Effector CD8-positive, alpha-beta T cell (primary cell): ENCODE results near the gene AKIRIN2.
"Not testable (repeated sequence)": the region's sequence is repeated elsewhere in the genome, so short reads cannot be mapped to it uniquely, and the experiment has no call there.

Experiments
- DNase-seq: peaks from one replicate; lab custom pipeline; 2025; lab: John Stamatoyannopoulos, UW

Gene AKIRIN2

DNA sequence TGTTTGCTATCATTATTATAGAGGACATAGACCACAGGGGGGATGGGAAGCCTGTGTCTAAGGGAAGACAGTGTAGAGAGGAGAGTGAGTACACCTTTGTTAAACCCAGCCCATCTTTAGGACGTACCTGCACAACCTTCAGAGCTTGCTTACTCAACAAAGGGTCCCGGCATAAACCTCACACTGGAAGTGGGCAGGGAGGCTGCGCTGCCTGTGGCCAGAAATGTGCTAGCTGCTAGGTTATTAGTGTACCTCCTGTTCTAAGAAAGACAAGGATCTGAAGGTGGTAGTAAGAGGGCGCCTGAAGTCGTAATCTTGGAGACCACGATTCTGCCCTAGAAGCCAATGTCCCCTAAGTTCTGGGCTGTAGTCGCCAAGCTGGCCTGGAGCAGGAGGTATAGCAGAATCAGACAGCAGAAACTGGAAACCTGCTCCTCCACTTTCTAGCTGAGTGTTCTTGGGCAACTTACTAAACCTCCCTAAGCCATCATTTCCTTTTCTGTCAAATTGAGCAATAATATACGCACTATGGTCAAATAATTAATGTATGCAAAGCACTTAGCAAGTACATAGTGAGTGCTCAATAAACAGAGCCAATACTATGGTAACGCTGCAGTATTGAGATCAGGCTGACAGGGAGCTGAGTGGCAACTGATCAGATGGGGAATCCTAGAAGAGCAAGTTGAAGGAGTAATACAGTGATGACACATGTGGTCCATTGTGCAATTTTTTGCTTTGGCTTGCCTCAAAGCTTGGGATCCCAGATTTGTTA is 16.8 kb upstream of the AKIRIN2 start:
- no peak for DNase-seq

DNA sequence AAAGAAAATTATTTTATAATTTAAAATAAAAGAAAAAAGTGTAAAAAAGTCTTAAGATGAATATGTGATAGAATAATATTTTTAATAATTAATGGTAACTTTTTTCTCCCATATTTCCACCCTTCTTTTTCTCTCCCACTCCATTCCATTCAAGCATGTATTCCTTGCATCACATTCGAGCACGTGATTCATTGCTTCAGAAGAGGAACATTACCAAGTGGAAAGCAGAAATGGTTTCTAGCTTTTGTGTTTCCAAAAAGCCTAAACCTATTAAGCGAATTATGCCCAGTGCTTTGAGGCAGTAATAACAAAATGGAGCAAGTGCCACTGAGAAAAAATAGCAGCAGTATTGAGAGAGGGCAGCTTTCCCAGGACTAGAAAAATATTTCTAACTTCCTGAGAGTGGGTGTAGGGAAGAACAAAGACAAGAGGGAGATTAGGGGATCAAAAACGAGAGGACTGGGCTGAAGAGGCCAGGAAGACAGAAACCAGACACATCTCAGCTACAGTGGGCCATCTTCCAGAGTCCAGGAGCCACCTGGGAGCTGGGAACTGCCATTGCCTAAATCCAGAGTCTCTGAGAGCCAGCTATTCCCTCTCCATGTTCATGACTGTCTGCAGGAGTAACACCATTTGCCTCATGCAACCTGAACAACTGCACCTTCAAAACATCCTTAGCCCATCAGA is 15.0 kb upstream of the AKIRIN2 start:
- no peak for DNase-seq

DNA sequence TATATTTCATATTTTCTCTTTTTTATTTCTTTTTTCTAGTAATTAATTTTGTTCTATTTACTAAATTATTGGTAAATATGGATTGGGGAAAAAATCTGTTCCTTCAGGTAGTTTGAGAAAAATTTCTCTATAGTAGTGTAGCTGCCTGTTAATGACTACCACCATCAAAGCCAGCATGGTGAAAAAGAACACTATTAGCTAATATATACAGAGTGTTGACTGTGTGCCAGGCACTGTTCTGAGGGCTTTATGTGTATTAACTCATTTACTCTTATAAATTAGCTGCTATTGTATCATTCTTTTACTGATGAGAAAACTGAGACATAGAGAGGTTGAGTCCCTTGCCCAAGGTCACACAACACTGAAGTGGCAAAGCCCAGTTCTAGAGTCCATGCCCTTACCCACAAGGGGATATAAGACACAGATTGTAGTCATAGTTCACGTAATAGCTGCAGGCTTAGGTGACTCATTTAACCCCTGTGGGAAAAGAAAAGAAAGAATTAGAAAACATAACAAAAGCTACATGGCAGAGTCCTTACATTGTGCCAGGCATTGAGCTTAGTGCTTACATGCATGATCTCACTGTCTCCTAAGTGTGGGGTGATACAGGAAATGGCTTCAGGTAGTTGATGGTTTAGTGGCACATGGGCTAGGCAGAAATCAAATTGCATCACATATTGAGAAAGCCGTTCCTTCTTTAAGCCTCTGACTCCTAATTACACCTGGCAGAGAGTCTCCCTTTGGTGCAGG is 12.2 kb upstream of the AKIRIN2 start:
- no peak for DNase-seq

DNA sequence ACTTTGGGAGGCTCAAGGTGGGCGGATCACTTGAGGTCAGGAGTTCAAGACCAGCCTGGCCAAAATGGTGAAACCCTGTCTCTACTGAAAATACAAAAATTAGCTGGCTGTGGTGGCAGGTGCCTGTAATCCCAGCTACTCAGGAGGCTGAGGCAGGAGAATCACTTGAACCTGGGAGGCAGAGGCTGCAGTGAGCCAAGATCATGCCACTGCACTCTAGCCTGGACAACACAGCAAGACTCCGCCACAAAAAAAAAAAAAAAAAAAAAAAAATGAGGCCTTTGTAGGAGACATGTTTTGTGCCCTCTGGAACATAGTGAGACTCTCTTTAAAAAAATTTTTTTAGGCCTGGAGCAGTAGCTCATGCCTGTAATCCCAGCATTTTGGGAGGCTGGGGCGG is 10.7 kb upstream of the AKIRIN2 start:
- not testable (repeated sequence) for DNase-seq

DNA sequence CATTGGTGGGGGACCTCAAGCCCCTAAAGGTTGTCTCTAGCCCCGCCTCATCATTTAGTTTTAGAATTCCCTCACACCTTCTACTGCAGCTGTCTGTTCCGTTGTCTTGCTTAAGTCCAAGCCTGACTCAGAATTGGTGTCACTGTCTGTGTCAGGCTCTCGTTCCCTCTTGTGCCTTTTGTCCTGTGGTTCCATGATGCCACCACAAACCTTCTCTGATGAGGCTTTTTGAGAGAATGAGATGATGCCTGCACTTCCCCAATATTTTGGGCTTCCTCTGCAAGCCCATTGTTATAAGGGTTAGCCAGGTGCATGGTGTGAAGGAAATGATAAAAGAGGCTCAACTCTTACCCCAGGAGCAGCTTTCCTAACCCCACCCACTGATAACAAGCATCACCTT is 8.1 kb upstream of the AKIRIN2 start:
- DNase-seq, result no peak

DNA sequence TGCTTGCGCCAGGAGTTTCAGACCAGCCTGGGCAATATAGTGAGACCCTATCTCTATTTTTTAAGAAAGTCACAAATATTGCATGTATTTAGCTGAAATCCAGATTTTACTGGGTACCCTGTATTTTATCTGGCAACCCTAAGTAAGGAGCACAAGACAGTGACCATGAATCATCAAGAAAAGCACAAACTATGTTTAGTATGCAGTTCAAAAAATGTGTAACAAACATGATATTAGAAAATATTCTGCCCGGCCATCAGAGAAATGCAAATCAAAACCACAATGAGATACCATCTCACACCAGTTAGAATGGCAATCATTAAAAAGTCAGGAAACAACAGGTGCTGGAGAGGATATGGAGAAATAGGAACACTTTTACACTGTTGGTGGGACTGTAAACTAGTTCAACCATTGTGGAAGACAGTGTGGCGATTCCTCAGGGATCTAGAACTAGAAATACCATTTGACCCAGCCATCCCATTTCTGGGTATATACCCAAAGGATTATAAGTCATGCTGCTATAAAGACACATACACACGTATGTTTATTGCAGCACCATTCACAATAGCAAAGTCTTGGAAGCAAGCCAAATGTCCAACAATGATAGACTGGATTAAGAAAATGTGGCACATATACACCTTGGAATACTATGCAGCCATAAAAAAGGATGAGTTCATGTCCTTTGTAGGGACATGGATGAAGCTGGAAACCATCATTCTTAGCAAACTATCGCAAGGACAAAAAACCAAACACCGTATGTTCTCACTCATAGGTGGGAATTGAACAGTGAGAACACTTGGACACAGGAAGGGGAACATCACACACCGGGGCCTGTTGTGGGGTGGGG is 6.8 kb upstream of the AKIRIN2 start:
- DNase-seq, result not testable (repeated sequence)

DNA sequence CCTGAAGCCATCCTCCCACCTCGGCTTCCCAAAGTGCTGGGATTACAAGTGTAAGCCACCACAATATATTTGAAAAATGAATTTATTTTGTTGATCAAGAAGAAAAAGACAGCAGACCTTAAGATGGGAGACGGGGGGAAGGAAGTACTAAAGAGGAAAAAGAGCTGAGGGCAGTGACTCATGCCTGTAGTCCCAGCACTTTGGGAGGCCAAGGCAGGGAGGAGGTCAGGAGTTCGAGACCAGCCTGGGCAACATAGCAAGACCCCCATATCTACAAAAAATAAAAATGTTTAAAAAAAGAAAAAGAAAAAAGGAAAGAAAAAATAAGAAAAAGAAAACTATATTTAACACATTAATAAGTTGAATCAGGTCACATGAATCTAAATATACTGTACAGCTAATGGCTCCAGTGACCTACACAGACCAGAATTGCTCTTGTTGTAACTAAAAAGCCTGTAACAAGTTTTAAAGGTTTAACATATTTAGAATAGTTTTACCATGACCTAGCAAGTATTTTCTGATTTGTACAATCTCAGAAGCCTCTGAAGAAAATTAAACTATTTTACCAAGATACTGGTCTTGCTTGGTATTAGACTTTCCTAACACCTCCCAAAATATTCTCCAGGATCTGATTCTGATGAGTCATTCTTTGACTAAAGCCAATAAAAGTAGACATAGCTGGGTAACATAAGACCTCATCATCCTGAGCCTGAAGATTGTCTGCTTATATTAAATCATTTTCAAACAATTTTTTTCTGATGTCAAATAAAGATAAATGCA is 4.3 kb upstream of the AKIRIN2 start:
- no peak for DNase-seq

DNA sequence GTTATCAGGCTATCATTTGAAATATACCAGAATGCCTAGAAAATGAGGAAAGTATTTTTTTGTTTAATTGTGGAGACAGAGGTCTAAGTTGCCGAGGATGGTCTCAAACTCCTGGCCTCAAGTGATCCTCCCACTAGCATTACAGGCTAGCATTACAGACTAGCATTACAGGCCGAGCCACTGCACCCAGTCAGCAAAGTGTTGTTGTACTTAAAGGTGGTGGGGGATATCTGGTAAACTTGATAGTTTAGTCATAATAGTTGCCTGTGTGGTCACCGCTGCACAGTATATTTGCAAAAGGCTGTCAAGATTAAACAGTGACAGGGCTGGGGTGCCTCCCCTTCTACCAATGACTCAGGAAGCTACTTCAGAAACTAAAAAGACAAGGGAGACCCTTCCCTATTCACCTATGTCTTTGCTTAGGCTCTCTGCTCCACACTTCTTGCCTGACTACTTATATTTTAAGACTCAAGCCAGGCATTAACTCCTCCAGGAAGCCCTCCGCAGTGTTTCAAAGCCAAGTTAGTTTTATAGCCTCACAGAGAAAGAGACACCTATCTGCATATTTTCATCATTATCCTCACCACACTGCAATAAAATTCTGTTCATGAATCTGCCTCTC is 3.1 kb upstream of the AKIRIN2 start:
- no peak for DNase-seq

DNA sequence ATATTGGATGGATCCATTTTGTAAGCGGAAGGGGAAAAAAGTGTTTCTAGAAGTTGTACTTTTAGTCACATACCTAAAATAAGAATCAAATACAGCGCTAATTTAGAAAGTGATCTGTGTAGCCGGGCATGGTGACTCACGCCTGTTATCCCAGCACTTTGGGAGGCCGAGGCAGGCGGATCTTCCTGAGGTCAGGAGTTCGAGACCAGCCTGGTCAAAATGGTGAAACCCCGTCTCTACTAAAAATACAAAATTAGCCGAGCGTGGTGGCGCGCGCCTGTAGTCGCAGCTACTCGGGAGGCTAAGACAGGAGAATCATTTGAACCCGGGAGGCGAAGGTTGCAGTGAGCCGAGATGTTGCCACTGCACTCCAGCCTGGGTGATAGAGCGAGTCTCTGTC is 1.0 kb upstream of the AKIRIN2 start:
- DNase-seq, result not testable (repeated sequence)

DNA sequence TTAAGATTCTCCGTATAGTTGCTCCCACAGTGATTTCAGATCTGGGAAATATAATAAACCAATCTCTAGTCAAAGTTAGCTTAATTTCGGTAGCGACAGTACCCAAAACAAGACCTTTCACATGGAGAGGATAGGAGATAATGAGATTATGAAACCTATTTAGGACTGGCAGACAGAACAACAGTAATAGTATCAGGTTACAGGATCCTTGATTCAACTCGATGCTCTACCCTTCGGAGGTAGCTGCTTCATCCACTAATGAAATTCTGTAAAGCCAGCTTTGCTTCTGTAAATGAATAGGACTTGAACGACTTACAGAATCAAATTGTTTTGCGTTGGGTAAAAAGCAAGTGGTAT is 534 bp upstream of the AKIRIN2 start:
- no peak for DNase-seq

DNA sequence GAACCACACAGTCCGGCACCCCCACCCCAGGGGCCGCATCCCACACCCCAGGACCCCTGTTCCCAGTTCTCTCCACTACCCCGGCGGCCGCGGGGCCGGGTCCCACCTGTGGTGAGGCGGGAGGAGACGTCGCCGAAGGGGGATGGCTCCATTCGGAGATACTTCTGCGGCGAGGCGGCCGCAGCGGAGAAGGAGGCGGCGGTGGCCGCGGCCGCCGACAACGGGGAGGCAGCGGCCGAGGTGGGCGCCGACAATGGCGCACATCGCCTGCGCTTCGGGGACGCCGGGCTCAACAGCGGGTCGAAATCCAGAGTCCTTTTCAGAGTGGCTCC is 723 bp downstream of the AKIRIN2 start:
- DNase-seq, result no peak

DNA sequence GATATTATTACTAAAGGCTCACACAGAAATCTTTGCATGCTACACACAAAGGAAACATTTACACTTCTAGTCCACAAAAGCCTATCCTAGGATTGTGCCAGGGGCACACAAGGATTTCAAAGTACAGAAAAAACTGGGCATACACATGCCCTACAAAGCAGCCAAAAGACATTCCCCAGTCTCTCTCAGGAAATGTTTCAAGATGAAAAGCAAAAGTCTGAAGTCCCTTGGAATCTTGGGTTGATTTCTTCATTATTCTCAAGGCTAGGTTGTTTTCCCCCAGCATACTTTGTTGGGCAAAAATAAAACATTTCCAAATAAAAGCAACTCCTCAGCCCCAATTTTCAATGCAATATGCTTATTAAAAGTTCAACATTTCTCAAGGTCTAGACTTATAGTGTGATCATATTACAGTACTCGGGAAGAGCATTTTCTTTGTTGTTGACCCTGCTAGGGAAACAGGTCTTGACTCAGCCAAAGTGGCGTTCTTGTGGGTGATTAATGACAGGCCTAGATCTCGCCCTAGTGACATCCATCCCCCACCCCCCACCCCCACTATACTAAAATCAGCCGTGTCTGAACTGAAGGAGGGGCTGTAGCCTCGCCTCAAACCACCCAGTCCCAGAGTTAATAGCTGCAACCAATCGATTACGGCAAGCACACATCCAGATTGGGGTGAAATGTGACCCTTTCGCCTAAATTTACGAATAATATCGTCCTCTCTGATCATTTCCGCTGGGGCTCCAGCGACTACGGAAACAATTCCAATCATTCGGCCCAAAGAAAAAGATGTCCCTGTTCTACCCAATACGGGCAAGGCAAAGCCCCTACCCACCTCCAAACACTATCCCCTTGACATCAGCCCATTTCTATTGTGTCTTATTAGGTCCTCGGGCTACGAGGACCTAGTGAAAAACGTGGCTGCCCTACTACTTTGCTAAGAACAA is 1.4 kb downstream of the AKIRIN2 start:
- DNase-seq, result no peak

DNA sequence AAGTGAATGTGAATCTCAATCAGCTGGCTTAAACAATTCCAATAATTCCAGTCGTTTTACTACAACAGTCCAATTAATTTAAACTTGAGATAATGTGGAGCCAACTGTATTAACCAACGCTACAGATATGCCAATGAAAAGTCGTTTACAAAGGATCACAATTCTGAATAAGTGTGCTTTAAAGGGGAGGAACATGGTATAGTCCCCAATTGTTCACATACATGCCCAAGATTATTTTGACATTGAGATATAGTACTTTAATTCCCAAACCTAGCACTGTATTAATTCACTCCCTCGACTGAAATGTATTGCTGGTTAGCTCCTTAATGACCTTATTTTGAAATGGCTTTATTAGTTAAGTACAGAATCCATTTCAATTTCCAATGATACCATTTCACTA is 2.5 kb downstream of the AKIRIN2 start:
- DNase-seq, result no peak

DNA sequence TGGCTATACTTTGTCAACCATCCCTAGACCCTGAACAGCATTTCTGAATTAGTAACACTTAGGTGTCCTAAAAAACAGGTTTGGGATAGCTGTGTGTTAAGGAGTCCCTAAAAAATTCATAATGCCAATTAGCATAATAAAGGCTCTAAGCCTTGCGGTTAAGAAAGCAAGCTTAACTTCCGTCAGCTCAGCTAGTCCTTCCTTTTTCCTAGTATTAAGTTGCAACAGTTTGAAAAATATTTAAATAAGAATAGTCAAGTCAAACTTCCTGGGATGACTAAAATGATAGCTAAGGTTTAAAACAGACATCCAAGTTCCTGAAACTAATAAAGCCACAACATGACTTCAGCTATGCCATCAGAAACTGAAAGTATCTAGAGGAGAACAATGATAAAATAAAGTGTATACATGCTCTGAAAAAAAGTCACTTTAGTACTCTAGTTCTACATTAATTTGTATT is 3.5 kb downstream of the AKIRIN2 start:
- DNase-seq, result no peak

DNA sequence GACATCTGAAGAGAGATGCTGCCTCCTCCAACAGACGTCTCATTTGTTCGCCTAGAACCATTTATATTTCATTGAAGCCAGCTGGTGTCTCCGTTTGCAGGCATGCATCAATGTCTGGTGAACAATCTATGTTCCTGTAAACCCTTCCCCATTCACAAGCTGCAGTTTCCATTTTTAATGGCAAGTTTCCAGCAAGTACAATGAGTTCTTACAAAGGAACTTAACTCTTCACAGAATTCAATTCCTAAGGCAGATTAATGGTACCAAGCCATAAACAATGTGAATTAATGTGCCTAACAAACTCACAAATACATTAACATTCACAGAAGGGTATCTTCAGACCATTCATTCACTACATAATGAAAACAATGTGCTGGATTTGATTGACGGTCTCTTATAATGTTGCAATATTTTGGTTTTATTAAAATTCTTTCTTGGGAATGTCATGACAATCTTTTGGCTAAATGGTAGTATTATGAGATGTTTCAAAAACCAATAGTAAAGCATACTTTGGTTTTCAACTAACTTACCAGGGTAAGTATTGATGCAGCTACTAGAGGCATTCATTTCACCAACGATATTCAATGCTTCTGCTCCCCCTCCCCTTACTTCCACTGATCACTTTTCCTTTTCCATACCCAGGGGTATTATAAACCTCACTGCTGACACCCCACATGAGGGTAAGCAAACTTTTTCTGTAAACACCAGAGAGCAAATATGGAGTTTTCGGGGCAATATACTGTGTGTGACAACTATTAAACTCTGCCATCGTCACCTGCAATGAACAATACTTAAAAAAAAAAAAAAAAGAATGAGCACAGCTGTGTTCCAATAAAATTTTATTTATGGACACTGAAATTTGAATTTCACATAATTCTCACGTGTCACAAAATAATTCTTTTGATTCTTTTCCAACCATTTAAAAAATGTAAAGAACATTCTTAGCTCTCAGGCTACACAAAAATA is 4.2 kb downstream of the AKIRIN2 start:
- no peak for DNase-seq

DNA sequence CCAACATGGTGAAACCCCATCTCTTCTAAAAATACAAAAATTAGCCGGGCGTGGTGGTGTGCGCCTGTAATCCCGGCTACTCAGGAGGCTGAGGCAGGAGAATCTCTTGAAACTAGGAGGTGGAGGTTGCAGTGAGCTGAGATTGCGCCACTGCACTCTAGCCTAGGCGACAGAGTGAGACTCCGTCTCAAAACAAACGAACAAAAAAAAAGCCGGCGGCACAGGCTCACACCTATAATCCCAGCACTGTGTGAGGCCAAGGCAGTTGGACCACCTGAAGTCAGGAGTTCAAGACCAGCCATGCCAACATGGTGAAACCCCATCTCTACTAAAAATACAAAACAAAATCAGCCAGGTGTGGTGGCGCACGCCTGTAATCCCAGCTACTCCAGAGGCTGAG is 5.2 kb downstream of the AKIRIN2 start:
- not testable (repeated sequence) for DNase-seq

DNA sequence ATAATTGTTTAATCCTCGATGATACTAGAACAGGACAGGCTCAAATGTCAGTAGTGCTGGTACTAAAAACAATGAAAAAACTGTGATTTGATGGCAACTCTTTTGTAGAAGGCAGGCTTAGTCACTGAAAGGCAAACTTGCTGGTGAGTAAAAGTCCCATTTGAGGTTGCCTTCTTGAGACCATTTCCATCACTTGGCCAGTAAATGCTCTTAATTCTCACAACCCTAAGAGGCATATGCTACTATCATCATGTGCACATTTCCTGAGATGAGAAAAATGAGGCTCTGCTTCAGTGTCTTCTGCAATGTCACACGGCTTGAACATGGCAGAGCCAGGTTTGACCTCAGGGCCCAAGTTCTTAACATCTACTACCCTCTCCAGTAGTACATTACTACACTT is 9.9 kb downstream of the AKIRIN2 start:
- DNase-seq, result no peak

DNA sequence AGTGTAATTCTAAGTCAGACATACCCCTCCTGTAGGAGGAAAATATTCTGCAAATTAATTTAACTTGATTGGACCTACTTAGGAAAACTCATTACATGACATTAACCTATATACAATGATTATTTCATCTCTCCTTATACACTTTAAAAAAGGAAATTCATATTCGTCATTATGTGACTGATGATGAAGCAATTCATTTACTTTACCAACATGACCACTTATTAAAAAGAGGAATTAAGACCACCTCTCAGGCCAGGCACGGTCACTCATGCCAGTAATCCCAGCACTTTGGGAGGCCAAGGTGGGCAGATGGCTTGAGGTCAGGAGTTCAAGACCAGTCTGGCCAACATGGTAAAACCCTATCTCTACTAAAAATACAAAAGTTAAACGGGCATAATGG is 11.6 kb downstream of the AKIRIN2 start:
- no peak for DNase-seq
